Measurements from ENCODE around the gene CHRD.
"Not testable (repeated sequence)": the region's sequence is repeated elsewhere in the genome, so short reads cannot be mapped to it uniquely, and the experiment has no call there.

CHRD gene

DNA sequence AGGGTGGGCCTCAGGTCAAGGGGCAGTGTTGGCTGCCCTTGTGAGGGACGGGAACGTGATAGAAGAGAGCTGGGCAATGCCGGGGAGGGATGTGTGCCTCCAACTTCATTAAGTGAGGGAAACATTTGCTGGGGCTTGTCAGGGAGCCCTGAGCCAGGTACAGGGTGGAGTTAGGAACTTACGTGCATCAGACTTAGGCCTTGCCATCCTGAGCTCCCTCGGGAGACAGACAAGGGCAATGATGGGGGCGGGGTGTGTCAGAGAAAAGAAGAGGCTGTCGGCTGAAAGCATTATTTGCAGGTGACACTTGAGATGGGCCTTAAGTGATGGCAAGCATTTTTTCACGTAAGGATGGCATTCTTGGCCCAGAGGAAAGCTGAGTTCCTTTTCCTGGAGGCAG lies 40.9 kb upstream of the CHRD start:
- Histone ChIP-seq H3K4me1 (ENCODE audit: control insufficient read depth, insufficient read depth, low read length) (peaks cover 27% of the 10 kb centered on the region), H3K27me3 (ENCODE audit: control insufficient read depth, insufficient read depth, low read length) (no peaks in the 10 kb centered on the region), H3K4me3 (ENCODE audit: low read length) (peak overlapping the region; percentile 64), H3K9ac (ENCODE audit: low read length) (peak overlapping the region; percentile 38), H3K36me3 (ENCODE audit: control insufficient read depth, insufficient read depth, low read length) (peaks cover 23% of the 10 kb centered on the region), H3K27ac (ENCODE audit: low read depth, low read length) (peak overlapping the region; percentile 95)

DNA sequence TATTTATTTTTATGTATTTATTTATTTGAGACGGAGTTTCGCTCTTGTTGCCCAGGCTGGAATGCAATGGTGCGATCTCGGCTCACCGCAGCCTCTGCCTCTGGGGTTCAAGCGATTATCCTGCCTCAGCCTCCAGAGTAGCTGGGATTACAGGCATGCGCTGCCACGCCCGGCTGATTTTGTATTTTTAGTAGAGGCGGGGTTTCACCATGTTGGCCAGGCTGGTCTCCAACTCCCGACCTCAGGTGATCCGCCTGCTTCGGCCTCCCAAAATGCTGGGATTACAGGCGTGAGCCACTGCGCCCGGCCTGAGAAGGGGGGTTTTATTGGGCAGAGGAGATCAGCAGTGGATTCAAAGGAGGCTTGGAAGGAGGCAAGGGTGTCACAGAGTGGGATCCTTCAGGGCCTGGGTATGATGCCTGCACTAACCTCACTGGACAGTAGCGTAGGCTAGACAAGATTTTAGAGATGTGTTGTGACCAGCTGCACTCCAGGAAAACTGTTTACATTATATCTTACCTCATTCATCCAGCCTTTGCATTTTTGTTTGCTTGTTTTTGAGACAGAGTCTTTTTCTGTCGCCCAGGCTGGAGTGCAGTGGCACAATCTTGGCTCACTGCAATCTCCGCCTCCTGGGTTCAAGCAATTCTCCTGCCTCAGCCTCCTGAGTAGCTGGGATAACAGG lies 40.3 kb upstream of the CHRD start:
- peaks cover 27% of the 10 kb centered on the region for H3K4me1 ChIP-seq (ENCODE audit: control insufficient read depth, insufficient read depth, low read length)
- not testable (repeated sequence) for H3K9ac ChIP-seq (ENCODE audit: low read length); H3K4me3 ChIP-seq (ENCODE audit: low read length)

DNA sequence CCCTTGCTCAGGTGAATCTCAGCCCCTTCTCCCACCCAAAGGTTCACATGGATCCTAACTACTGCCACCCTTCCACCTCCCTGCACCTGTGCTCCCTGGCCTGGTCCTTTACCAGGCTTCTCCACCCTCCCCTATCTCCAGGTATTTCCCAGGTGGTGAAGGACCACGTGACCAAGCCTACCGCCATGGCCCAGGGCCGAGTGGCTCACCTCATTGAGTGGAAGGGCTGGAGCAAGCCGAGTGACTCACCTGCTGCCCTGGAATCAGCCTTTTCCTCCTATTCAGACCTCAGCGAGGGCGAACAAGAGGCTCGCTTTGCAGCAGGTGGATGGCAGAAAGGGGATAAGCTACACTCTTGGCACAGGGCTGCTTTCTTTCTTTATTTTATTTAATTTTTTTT lies 37.9 kb upstream of the CHRD start:
- Histone ChIP-seq H3K27ac (ENCODE audit: low read depth, low read length) (no peak overlapping the region), H3K27me3 (ENCODE audit: control insufficient read depth, insufficient read depth, low read length) (no peaks in the 10 kb centered on the region), H3K9ac (ENCODE audit: low read length) (no peak overlapping the region), H3K4me1 (ENCODE audit: control insufficient read depth, insufficient read depth, low read length) (peaks cover 21% of the 10 kb centered on the region), H3K36me3 (ENCODE audit: control insufficient read depth, insufficient read depth, low read length) (peaks cover 23% of the 10 kb centered on the region), H3K4me3 (ENCODE audit: low read length) (no peak overlapping the region)

More for the DNA sequence above, 40.3 kb upstream of the CHRD start:
- not testable (repeated sequence) for H3K27me3 ChIP-seq (ENCODE audit: control insufficient read depth, insufficient read depth, low read length)
- Histone ChIP-seq H3K27ac (ENCODE audit: low read depth, low read length) (peak overlapping the region; percentile 95), H3K36me3 (ENCODE audit: control insufficient read depth, insufficient read depth, low read length) (peaks cover 17% of the 10 kb centered on the region)

DNA sequence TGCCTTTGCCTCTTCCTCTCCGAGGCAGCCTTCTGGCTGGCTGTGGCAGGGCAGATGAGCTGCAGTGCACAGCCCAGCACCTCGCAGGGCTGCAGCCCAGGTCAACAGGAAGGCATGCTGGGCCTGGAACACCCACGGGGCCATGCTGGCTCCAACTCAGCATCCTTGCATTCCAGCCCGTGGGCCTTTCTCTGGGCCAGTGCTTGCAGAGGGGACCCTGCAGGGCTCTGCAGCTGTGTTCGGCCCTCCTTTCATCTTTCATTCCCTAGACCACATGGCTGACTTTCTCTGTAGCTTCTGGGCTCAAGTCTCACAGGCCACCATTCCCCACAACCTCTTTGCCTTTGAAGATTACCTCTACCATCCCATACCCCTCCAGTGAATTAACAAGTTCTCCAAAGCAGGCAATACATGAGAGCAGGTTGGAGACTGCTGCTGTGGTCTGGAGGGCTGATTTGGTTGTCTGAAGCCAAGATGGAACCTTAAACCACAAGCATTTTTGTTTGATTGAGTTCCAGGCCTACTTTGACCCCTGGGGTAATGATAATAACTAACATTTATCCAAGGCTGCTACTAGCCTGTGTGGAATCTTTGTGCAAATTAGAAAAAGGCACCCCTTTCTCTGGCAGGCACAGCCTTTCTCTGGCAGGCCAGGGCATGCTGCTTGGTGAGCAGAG lies 36.5 kb upstream of the CHRD start:
- H3K36me3 ChIP-seq (ENCODE audit: control insufficient read depth, insufficient read depth, low read length) = peaks cover 23% of the 10 kb centered on the region
- no peaks in the 10 kb centered on the region for H3K27me3 ChIP-seq (ENCODE audit: control insufficient read depth, insufficient read depth, low read length)
- peaks cover 7% of the 10 kb centered on the region for H3K4me1 ChIP-seq (ENCODE audit: control insufficient read depth, insufficient read depth, low read length)
- no peak overlapping the region for H3K9ac ChIP-seq (ENCODE audit: low read length)
- H3K27ac ChIP-seq (ENCODE audit: low read depth, low read length) = no peak overlapping the region
- H3K4me3 ChIP-seq (ENCODE audit: low read length) = no peak overlapping the region

DNA sequence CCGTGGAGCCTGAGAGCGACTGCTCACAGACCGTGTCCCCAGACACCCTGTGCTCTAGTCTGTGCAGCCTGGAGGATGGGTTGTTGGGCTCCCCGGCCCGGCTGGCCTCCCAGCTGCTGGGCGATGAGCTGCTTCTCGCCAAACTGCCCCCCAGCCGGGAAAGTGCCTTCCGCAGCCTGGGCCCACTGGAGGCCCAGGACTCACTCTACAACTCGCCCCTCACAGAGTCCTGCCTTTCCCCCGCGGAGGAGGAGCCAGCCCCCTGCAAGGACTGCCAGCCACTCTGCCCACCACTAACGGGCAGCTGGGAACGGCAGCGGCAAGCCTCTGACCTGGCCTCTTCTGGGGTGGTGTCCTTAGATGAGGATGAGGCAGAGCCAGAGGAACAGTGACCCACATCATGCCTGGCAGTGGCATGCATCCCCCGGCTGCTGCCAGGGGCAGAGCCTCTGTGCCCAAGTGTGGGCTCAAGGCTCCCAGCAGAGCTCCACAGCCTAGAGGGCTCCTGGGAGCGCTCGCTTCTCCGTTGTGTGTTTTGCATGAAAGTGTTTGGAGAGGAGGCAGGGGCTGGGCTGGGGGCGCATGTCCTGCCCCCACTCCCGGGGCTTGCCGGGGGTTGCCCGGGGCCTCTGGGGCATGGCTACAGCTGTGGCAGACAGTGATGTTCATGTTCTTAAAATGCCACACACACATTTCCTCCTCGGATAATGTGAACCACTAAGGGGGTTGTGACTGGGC lies 35.1 kb upstream of the CHRD start:
- H3K27ac ChIP-seq (ENCODE audit: low read depth, low read length) = no peak overlapping the region
- H3K4me1 ChIP-seq (ENCODE audit: control insufficient read depth, insufficient read depth, low read length) = no peaks in the 10 kb centered on the region
- no peak overlapping the region for H3K9ac ChIP-seq (ENCODE audit: low read length)
- no peaks in the 10 kb centered on the region for H3K27me3 ChIP-seq (ENCODE audit: control insufficient read depth, insufficient read depth, low read length)
- H3K4me3 ChIP-seq (ENCODE audit: low read length) = no peak overlapping the region
- peaks cover 23% of the 10 kb centered on the region for H3K36me3 ChIP-seq (ENCODE audit: control insufficient read depth, insufficient read depth, low read length)

DNA sequence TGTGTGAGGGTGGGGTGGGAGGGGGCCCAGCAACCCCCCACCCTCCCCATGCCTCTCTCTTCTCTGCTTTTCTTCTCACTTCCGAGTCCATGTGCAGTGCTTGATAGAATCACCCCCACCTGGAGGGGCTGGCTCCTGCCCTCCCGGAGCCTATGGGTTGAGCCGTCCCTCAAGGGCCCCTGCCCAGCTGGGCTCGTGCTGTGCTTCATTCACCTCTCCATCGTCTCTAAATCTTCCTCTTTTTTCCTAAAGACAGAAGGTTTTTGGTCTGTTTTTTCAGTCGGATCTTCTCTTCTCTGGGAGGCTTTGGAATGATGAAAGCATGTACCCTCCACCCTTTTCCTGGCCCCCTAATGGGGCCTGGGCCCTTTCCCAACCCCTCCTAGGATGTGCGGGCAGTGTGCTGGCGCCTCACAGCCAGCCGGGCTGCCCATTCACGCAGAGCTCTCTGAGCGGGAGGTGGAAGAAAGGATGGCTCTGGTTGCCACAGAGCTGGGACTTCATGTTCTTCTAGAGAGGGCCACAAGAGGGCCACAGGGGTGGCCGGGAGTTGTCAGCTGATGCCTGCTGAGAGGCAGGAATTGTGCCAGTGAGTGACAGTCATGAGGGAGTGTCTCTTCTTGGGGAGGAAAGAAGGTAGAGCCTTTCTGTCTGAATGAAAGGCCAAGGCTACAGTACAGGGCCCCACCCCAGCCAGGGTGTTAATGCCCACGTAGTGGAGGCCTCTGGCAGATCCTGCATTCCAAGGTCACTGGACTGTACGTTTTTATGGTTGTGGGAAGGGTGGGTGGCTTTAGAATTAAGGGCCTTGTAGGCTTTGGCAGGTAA lies 34.3 kb upstream of the CHRD start:
- Histone ChIP-seq H3K27me3 (ENCODE audit: control insufficient read depth, insufficient read depth, low read length) (no peaks in the 10 kb centered on the region), H3K36me3 (ENCODE audit: control insufficient read depth, insufficient read depth, low read length) (peaks cover 23% of the 10 kb centered on the region), H3K9ac (ENCODE audit: low read length) (no peak overlapping the region), H3K4me3 (ENCODE audit: low read length) (no peak overlapping the region), H3K4me1 (ENCODE audit: control insufficient read depth, insufficient read depth, low read length) (no peaks in the 10 kb centered on the region), H3K27ac (ENCODE audit: low read depth, low read length) (no peak overlapping the region)

DNA sequence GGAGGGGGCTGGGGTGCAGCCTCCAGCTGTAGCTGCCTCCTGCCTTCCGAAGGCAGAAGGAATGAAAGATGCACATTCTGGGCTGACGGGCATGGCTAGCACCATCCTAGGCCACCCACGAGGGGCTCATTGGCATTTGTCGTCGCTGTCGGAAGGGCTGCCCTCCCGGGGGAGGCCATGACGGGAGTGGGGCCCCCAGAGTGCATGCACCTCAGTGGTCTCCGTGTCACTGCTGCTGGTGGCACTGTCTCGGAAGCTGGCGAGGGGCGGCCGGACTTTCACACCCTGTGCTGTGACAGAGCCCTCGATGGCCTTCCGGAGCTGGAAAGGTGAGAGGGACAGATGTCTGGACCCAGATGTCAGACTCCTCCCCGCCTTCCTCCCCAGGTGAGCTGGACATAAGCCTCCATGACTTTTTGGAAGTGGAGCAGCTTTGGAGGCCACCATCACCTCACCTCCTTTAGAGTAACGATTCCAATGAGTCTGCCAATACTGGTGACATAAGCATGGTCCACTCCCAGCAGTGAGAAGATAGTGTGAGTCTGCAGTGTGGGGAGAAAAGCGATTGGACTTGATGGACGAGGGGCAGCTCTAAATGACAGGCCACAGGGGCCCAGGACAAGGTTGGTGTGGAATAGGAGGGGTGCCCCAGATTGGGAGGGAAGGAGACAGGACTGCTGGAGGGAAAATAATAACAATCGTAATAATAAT lies 33.2 kb upstream of the CHRD start:
- H3K27ac ChIP-seq (ENCODE audit: low read depth, low read length) = no peak overlapping the region
- peaks cover 22% of the 10 kb centered on the region for H3K36me3 ChIP-seq (ENCODE audit: control insufficient read depth, insufficient read depth, low read length)
- no peak overlapping the region for H3K4me3 ChIP-seq (ENCODE audit: low read length)
- H3K4me1 ChIP-seq (ENCODE audit: control insufficient read depth, insufficient read depth, low read length) = no peaks in the 10 kb centered on the region
- H3K9ac ChIP-seq (ENCODE audit: low read length) = no peak overlapping the region
- H3K27me3 ChIP-seq (ENCODE audit: control insufficient read depth, insufficient read depth, low read length) = no peaks in the 10 kb centered on the region

DNA sequence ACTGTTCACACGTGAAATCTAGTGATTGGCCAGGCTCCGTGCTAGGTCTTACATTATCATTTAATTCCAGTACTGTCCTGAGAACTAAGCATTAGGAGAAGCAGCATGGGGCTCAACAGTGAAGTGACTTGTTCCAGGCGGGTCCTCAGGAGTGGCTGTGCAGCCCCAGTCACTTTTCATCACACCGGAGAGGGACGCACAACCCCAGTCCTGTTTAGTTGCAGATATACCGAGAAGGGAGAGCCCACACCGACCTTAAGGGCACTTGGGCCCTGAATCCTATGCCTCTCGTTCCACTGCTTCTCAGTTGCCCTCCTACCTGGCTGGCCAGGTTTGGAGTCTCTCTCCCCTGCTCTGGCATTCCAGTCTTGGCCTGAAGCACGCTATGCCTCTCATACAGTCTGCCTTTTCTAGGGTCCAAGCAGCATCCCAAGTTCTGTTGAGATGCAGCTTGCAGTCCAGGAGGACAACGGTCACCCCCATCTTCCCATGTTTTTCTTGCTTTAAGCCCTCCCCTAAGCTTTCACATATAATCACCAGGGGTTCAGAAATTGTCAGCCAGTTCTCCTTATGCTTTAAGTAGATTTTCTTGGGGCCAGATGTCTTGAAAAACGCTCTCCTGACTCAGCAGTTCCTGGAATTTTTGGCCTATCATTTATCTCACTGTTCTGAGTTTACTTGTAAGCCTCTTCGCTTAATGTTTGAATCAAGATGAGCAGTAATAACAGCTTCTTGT lies 32.4 kb upstream of the CHRD start:
- Histone ChIP-seq H3K4me3 (ENCODE audit: low read length) (no peak overlapping the region), H3K27me3 (ENCODE audit: control insufficient read depth, insufficient read depth, low read length) (no peaks in the 10 kb centered on the region), H3K27ac (ENCODE audit: low read depth, low read length) (no peak overlapping the region), H3K36me3 (ENCODE audit: control insufficient read depth, insufficient read depth, low read length) (peaks cover 17% of the 10 kb centered on the region), H3K9ac (ENCODE audit: low read length) (no peak overlapping the region), H3K4me1 (ENCODE audit: control insufficient read depth, insufficient read depth, low read length) (no peaks in the 10 kb centered on the region)

DNA sequence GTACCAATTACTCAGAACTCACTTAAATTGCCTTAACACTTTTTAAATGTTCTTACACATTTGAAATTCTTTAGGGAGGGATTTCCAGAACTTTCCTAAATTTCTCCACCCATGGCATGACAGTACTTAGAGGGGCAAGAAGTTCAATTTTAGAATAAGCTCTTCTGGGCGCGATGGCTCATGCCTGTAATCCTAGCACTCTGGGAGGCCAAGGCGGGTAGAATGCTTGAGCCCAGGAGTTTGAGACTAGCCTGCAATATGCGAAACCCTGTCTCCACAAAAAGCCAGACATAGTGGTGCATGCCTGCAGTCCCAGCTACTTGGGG lies 31.8 kb upstream of the CHRD start:
- peaks cover 12% of the 10 kb centered on the region for H3K36me3 ChIP-seq (ENCODE audit: control insufficient read depth, insufficient read depth, low read length)

DNA sequence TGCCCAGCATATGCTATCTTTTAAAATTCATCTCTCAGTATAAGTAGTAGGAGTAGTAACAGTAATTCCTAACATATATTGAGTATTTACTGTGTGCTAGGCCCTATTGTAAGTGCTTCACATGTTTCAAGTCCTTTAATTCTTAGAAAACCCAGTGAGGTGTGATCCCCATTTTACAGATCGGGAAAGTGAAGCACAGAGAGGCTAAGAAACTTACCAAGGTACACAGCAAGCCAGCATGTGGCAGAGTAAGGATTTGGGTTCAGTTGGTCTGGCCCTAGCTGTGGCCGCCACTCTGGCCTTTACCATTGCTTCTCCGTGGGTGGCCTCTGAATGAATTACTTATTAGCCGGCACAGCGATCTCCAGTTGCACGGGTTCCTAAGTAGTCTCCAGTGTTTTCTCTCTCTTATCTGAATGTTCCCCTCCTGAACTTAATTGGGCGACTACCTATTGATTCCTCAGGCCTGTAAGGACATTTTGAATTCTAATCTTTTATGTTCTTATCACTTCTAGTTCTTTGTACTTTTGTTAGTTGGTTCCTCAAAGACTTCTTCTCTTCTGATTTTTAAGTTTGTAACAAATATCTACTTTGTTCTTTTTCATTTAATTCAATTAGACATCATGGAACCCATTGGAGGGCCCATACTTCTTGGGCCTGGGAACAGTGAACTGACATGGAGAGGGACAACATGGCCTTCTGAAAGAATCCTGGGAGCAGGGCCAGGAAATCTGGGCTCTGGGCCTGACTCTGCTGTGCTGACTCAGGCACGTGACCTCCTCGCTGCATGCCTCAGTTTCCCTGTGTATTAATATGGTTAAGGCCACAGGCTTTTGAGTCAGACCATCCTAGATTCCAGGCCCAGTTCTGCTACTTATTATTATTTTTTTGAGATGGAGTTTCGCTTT lies 30.0 kb upstream of the CHRD start:
- H3K27me3 ChIP-seq (ENCODE audit: control insufficient read depth, insufficient read depth, low read length) = no peaks in the 10 kb centered on the region
- peaks cover 5% of the 10 kb centered on the region for H3K36me3 ChIP-seq (ENCODE audit: control insufficient read depth, insufficient read depth, low read length)
- no peak overlapping the region for H3K27ac ChIP-seq (ENCODE audit: low read depth, low read length)
- H3K9ac ChIP-seq (ENCODE audit: low read length) = no peak overlapping the region
- no peak overlapping the region for H3K4me3 ChIP-seq (ENCODE audit: low read length)
- no peaks in the 10 kb centered on the region for H3K4me1 ChIP-seq (ENCODE audit: control insufficient read depth, insufficient read depth, low read length)

More for the DNA sequence above, 31.8 kb upstream of the CHRD start:
- Histone ChIP-seq H3K27me3 (ENCODE audit: control insufficient read depth, insufficient read depth, low read length) (no peaks in the 10 kb centered on the region), H3K27ac (ENCODE audit: low read depth, low read length) (no peak overlapping the region), H3K4me3 (ENCODE audit: low read length) (no peak overlapping the region), H3K4me1 (ENCODE audit: control insufficient read depth, insufficient read depth, low read length) (no peaks in the 10 kb centered on the region), H3K9ac (ENCODE audit: low read length) (no peak overlapping the region)

DNA sequence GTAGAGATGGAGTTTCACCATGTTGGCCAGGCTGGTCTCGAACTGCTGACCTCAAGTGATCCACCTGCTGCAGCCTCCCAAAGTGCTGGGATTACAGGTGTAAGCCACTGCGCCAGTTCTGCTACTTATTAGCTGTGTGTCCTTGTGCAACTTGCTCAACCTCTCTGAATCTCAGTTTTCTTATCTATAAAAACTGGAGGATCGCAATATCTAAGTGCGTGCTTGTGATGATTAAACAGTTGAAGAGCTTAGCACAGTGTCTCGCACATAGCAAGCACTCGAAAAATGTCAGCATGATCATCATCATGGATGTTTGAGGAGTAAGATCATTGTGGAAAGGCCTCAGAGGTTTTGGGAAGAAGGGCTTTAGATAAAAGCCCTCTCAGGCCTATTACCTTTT lies 29.2 kb upstream of the CHRD start:
- H3K4me1 ChIP-seq (ENCODE audit: control insufficient read depth, insufficient read depth, low read length) = no peaks in the 10 kb centered on the region
- no peak overlapping the region for H3K9ac ChIP-seq (ENCODE audit: low read length)
- H3K4me3 ChIP-seq (ENCODE audit: low read length) = no peak overlapping the region
- no peaks in the 10 kb centered on the region for H3K27me3 ChIP-seq (ENCODE audit: control insufficient read depth, insufficient read depth, low read length)
- no peak overlapping the region for H3K27ac ChIP-seq (ENCODE audit: low read depth, low read length)
- H3K36me3 ChIP-seq (ENCODE audit: control insufficient read depth, insufficient read depth, low read length) = peaks cover 3% of the 10 kb centered on the region

Data from rectal smooth muscle tissue (tissue), 1 donor.